Measurements from ENCODE around the gene CEP152.

- TF ChIP-seq FOXK2 (IDR thresholded peaks at IDR 0.05) (no peak), SP1 (IDR thresholded peaks at IDR 0.05) (no peak), NFRKB (IDR thresholded peaks at IDR 0.05) (no peak), LEF1 (IDR thresholded peaks at IDR 0.05; ENCODE audit: borderline replicate concordance) (no peak), PKNOX1 (IDR thresholded peaks at IDR 0.05) (no peak), ELF4 (IDR thresholded peaks at IDR 0.05) (no peak), CTBP1 (IDR thresholded peaks at IDR 0.05; ENCODE audit: borderline replicate concordance) (no peak), FOXA1 (IDR thresholded peaks at IDR 0.05) (no peak), ZNF384 (IDR thresholded peaks at IDR 0.05) (no peak), L3MBTL2 (conservative IDR thresholded peaks at IDR 0.05) (no peak), BHLHE40 (IDR thresholded peaks at IDR 0.05; ENCODE audit: borderline replicate concordance) (no peak), HDGF (IDR thresholded peaks at IDR 0.05; ENCODE audit: borderline replicate concordance) (no peak), SUZ12 (IDR thresholded peaks at IDR 0.05) (no peak), ARNT (IDR thresholded peaks at IDR 0.05) (no peak)
Observed at GRCh38 chr15:48858401-48858800, 47.5 kb upstream of the CEP152 start.
